ENCODE results near the gene ULBP1. TPM values are rescaled to one million over a fixed set of nuclear protein-coding genes. Genes with fewer than 3 reads are reported as not detected.
"Not testable (repeated sequence)": the region's sequence is repeated elsewhere in the genome, so short reads cannot be mapped to it uniquely, and the experiment has no call there.

Gene ULBP1
- total and polyA plus RNA-seq, 8 donors, result 0.02 to 1.3 (median 0.09) TPM; not detected in 3

GRCh38 chr6:150006961-150007464 lies 43.3 kb downstream of the ULBP1 start:
- TF ChIP-seq, protein P1, sequence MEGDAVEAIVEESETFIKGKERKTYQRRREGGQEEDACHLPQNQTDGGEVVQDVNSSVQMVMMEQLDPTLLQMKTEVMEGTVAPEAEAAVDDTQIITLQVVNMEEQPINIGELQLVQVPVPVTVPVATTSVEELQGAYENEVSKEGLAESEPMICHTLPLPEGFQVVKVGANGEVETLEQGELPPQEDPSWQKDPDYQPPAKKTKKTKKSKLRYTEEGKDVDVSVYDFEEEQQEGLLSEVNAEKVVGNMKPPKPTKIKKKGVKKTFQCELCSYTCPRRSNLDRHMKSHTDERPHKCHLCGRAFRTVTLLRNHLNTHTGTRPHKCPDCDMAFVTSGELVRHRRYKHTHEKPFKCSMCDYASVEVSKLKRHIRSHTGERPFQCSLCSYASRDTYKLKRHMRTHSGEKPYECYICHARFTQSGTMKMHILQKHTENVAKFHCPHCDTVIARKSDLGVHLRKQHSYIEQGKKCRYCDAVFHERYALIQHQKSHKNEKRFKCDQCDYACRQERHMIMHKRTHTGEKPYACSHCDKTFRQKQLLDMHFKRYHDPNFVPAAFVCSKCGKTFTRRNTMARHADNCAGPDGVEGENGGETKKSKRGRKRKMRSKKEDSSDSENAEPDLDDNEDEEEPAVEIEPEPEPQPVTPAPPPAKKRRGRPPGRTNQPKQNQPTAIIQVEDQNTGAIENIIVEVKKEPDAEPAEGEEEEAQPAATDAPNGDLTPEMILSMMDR (IDR thresholded peaks at IDR 0.05), result peak in 2 of 4 donors; percentile 10 to 36
- peaks cover 0 to 4% (median 0%) of the 10 kb centered on the region in 3 donors for H3K4me1 ChIP-seq
- no peak for DNase-seq
- no peak overlapping the region for H3K4me3 ChIP-seq
- no peaks in the 10 kb centered on the region for H3K36me3 ChIP-seq
- no peak overlapping the region for H3K27ac ChIP-seq
- intact Hi-C loops (cut with DNase I), result loop anchor here in 1 of 3 donors (5.0 kb wide), 1 partner anchor 70 kb away; no protein-coding TSS in a partner anchor
- WGBS, 2 donors, result 71 to 74% methylated on average over 7 of the region's 7 CpGs
- H3K27me3 ChIP-seq, result no peaks in the 10 kb centered on the region
- FAIRE-seq, result no peak
- ATAC-seq, result no peak
- H3K9me3 ChIP-seq, result no peaks in the 10 kb centered on the region

DNA sequence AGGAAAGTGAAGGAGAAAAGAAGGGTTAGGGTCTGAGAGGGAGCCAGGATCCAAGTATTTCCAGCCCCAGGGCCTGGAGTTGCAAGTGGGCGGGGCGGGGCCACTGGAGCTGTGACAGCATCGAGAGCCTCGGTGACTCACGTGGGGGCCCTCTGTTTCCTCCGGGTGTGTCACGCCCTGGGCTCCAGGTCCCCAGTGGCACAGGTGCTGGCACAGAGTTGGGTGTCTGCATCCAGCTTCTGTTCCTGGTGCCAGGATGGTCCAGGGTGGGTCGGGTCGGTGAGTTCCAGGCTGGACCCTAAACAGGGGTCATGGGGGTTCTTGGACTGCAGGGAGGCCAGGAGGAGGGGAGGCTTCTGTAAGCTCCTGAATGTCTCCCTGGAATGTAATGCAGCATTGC lies 44.8 kb downstream of the ULBP1 start:
- FAIRE-seq (no peak), DNase-seq (no peak), ATAC-seq (no peak)
- 44 to 45% methylated on average over 9 of the region's 9 CpGs for WGBS, 2 donors
- TF ChIP-seq, protein P1 (IDR thresholded peaks at IDR 0.05), result no peak
- Histone ChIP-seq H3K27ac (no peak overlapping the region), H3K9me3 (no peaks in the 10 kb centered on the region), H3K27me3 (no peaks in the 10 kb centered on the region), H3K4me3 (no peak overlapping the region), H3K4me1 (peaks cover 0 to 4% (median 0%) of the 10 kb centered on the region in 3 donors), H3K36me3 (no peaks in the 10 kb centered on the region)
- intact Hi-C loops (cut with DNase I), result loop anchor here in 1 of 3 donors (5.0 kb wide), 1 partner anchor 71 kb away; no protein-coding TSS in a partner anchor

- intact Hi-C loops (cut with DNase I); H3K4me3 ChIP-seq; H3K4me1 ChIP-seq; H3K9me3 ChIP-seq; ATAC-seq; H3K27ac ChIP-seq; FAIRE-seq; H3K36me3 ChIP-seq; DNase-seq: not testable (repeated sequence)
- WGBS, 2 donors, result 20 to 31% methylated on average over 8 of the region's 8 CpGs
- H3K27me3 ChIP-seq, result peaks cover 0 to 13% (median 3%) of the 10 kb centered on the region in 4 donors
These were observed 49.4 kb downstream of the ULBP1 start for GRCh38 chr6:150012846-150013784.

- intact Hi-C loops (cut with DNase I); FAIRE-seq: not testable (repeated sequence)
- WGBS, 2 donors, result 9% methylated on average over 10 to 12 of the region's 24 CpGs
These were observed 50.3 kb downstream of the ULBP1 start for GRCh38 chr6:150013785-150014622.

GRCh38 chr6:150014623-150015280 lies 51.0 kb downstream of the ULBP1 start:
- H3K9me3 ChIP-seq; H3K4me1 ChIP-seq; ATAC-seq; intact Hi-C loops (cut with DNase I); H3K36me3 ChIP-seq; H3K4me3 ChIP-seq; FAIRE-seq; H3K27ac ChIP-seq; DNase-seq: not testable (repeated sequence)
- 4 to 8% methylated on average over 9 to 45 of the region's 50 CpGs for WGBS, 2 donors
- peaks cover 0 to 13% (median 3%) of the 10 kb centered on the region in 4 donors for H3K27me3 ChIP-seq

More at GRCh38 chr6:150013785-150014622, 50.3 kb downstream of the ULBP1 start:
- not testable (repeated sequence) for H3K27ac ChIP-seq, H3K4me3 ChIP-seq, ATAC-seq, DNase-seq, H3K9me3 ChIP-seq, H3K36me3 ChIP-seq, H3K4me1 ChIP-seq
- peaks cover 0 to 13% (median 3%) of the 10 kb centered on the region in 4 donors for H3K27me3 ChIP-seq

DNA sequence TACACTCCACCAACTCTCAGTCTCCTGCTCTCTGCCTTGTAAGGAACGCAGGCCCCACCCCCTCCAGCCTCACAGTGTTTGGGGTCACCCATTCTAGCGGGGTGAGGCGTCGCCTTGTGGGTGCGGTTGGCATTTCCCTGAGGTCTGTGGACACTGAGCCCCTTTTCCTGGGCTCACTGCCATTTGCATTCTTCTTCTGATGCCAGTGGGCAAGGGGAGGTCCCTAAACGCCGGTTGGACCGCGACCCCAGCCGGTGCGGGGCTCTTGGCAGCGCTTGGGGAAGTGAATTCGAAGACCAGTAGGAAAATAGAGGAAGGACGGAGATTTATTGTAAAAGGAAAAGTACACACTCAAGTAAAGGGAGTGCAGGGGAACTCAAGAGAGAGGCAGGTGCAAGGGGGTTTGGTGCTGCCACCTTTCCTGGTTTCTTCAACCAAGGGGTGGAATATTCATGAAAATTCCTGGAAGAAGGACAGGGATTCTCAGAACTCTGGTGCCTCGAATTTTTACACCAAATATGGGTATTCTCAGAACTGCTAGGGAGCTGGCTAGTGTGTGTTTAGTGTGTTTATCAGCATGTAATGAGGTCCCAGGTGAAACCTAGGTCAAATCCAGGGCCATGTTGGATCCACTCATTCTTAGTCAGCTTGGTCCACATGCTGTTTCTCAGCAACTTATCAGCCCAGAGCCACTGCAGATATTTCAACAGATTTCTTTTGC lies 51.7 kb downstream of the ULBP1 start:
- WGBS, 2 donors, result 4 to 6% methylated on average over 15 of the region's 15 CpGs
- intact Hi-C loops (cut with DNase I), result loop anchor here in 1 of 3 donors (2.0 kb wide), 1 partner anchor 83 kb away; no protein-coding TSS in a partner anchor
- H3K27me3 ChIP-seq, result peaks cover 0 to 13% (median 3%) of the 10 kb centered on the region in 4 donors
- not testable (repeated sequence) for H3K4me3 ChIP-seq, H3K36me3 ChIP-seq, H3K27ac ChIP-seq, FAIRE-seq, H3K9me3 ChIP-seq, DNase-seq, H3K4me1 ChIP-seq
- peak in 2 of 4 donors; percentile 24 to 41 for ATAC-seq
